Naive thymus-derived CD4-positive, alpha-beta T cell (primary cell): ENCODE data around the gene KIF16B. TPM values are rescaled to one million over a fixed set of nuclear protein-coding genes. Genes with fewer than 3 reads are reported as not detected.
A peak's percentile ranks its signal among the peaks of the same experiment; 100 is the strongest.
"Not testable (repeated sequence)": the region's sequence is repeated elsewhere in the genome, so short reads cannot be mapped to it uniquely, and the experiment has no call there.

Experiments used
- ATAC-seq: fragments of 150-1000 bp; cut with Tn5 transposase; 2 replicates; pipeline ENCODE4 v1.10.0; 2021; ENCODE audit warnings: mild to moderate bottlenecking, moderate library complexity
- CTCF ChIA-PET: fragments of 350-600 bp; sonication (Branson Sonifier 250); formaldehyde crosslinking; loops from one replicate; lab custom pipeline; 2021; ENCODE audit warnings: antibody characterized with exemption; lab: Charles Lee
- POLR2A ChIA-PET: fragments of 350-600 bp; sonication (Branson Sonifier 250); formaldehyde crosslinking; loops from one replicate; lab custom pipeline; 2021; ENCODE audit warnings: antibody characterized with exemption, inconsistent platforms; lab: Charles Lee
- DNase-seq, 9 donors: peaks; one replicate each; pipeline versions ENCODE4 v3.0.0 to v3.0.0-alpha.2; 2020 to 2022; ENCODE audit warnings: mixed read lengths in 1 of 9
- H3K27ac ChIP-seq: one replicate; pipeline ENCODE4 v1.7.0; 2013; ENCODE audit warnings: mild to moderate bottlenecking, low read depth, low read length, moderate library complexity
- H3K27me3 ChIP-seq, 2 donors: one replicate each; pipeline ENCODE4 v1.7.0; 2013; ENCODE audit warnings: low read length in 2 of 2, mild to moderate bottlenecking in 2 of 2, moderate library complexity in 2 of 2; ENCODE audit not compliant: control insufficient read depth in 2 of 2, insufficient read depth in 2 of 2
- H3K36me3 ChIP-seq, 3 experiments: 1 replicate in 2 of 3; 2 replicates in 1 of 3; pipeline ENCODE4 v1.7.0; 2013; ENCODE audit warnings: low read length in 3 of 3, mild to moderate bottlenecking in 3 of 3, moderate library complexity in 1 of 3; ENCODE audit not compliant: insufficient read depth in 3 of 3, control insufficient read depth in 2 of 3
- H3K4me1 ChIP-seq, 2 donors: one replicate each; pipeline ENCODE4 v1.7.0; 2013; ENCODE audit warnings: low read length in 2 of 2, mild to moderate bottlenecking in 2 of 2, moderate library complexity in 1 of 2; ENCODE audit not compliant: control insufficient read depth in 2 of 2, insufficient read depth in 2 of 2
- H3K4me3 ChIP-seq: 2 replicates; pipeline ENCODE4 v1.7.0; 2013; ENCODE audit warnings: mild to moderate bottlenecking, low read length
- H3K9me3 ChIP-seq, 3 experiments: 1 replicate in 2 of 3; 2 replicates in 1 of 3; pipeline ENCODE4 v1.7.0; 2013; ENCODE audit warnings: low read length in 3 of 3; ENCODE audit not compliant: control insufficient read depth in 2 of 3
- H3K27ac Mint-ChIP-seq, 9 donors: one replicate each; pipeline ENCODE4 v1.8.0; 2020 to 2022; ENCODE audit warnings: mixed read lengths in 9 of 9, mild to moderate bottlenecking in 8 of 9, moderate library complexity in 5 of 9, inconsistent platforms in 2 of 9
- H3K27me3 Mint-ChIP-seq, 5 donors: one replicate each; pipeline ENCODE4 v1.8.0; 2021 to 2022; ENCODE audit warnings: mixed read lengths in 5 of 5, mild to moderate bottlenecking in 1 of 5
- H3K36me3 Mint-ChIP-seq, 5 donors: one replicate each; pipeline ENCODE4 v1.8.0; 2020 to 2022; ENCODE audit warnings: mixed read lengths in 5 of 5, mild to moderate bottlenecking in 3 of 5, inconsistent platforms in 1 of 5
- H3K4me1 Mint-ChIP-seq, 7 donors: one replicate each; pipeline ENCODE4 v1.8.0; 2020 to 2022; ENCODE audit warnings: mixed read lengths in 7 of 7, mild to moderate bottlenecking in 3 of 7, inconsistent platforms in 1 of 7
- H3K4me3 Mint-ChIP-seq, 10 donors: one replicate each; pipeline ENCODE4 v1.8.0; 2020 to 2022; ENCODE audit warnings: mild to moderate bottlenecking in 10 of 10, mixed read lengths in 10 of 10, moderate library complexity in 6 of 10, inconsistent platforms in 2 of 10
- H3K9me3 Mint-ChIP-seq, 11 donors: one replicate each; pipeline ENCODE4 v1.8.0; 2020 to 2022; ENCODE audit warnings: mixed read lengths in 11 of 11, mild to moderate bottlenecking in 4 of 11, inconsistent platforms in 1 of 11, moderate library complexity in 1 of 11
- intact Hi-C, 2 donors: fragments of 100-400 bp; cut with micrococcal nuclease; formaldehyde crosslinking; loops; one replicate each; pipeline ENCODE4 v1.15.1; 2023
- polyA plus RNA-seq, 2 donors: library from polyadenylated mRNA; unstranded; fragments of 300-500 nt; fragmentation: Illumina TruSeq; gene quantifications; one replicate each; pipeline ENCODE4 v1.2.3, GENCODE V29; 2021
- total RNA-seq, 6 experiments: library from RNA in 5 of 6; stranded (reverse) in 5 of 6; gene quantifications; 1 replicate in 5 of 6; 2 replicates in 1 of 6; pipeline ENCODE4 v1.2.3 and lab custom pipeline; 2021 to 2026

KIF16B gene
- total and polyA plus RNA-seq, 7 experiments from 2014 or later = 6.0 to 13.7 (median 10.3) TPM

DNA sequence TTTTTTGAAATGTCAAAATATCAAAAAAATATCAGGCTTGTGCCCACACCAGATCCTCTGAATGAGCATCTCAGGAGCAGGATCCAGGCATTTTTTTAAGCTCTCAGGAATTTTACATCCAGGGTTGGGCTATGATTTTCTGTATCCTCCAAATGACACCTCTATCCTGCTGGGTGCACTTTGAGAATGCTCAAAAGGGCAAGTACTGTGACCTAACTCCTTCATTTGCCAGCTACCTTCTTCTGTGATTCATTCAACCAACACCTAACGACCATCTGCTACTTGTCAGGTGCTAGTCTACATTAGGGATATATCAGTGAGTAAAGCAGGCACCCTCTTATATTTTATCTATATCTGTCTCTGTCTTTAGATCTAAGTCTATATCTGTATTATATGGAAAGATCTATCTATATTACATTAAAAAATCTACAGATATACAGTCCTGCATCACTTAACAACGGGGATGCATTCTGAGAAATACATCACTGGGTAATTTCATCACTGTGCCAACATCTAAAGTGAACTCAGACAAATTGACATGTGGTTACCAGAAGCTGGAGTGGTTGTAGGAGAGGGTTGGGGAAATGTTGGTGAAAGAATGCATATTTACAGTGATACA lies 131.6 kb downstream of the KIF16B start:
- Histone ChIP-seq H3K27ac (no peak overlapping the region), H3K4me3 (no peak overlapping the region), H3K9me3 (no peaks in the 10 kb centered on the region), H3K4me1 (no peaks in the 10 kb centered on the region), H3K36me3 (no peaks in the 10 kb centered on the region), H3K27me3 (no peaks in the 10 kb centered on the region)
- H3K27me3 Mint-ChIP-seq = no peaks in the 10 kb centered on the region
- H3K4me1 Mint-ChIP-seq = peaks cover 4 to 32% (median 21%) of the 10 kb centered on the region in 7 donors
- peaks cover 8 to 62% (median 35%) of the 10 kb centered on the region in 5 donors for H3K36me3 Mint-ChIP-seq
- H3K27ac Mint-ChIP-seq = no peak overlapping the region
- DNase-seq = no peak
- CTCF ChIA-PET = no interaction called here
- H3K4me3 Mint-ChIP-seq = peak overlapping the region in 1 of 10 donors; percentile 30
- peaks cover 0 to 27% (median 11%) of the 10 kb centered on the region in 11 donors for H3K9me3 Mint-ChIP-seq
- no peak for ATAC-seq
- intact Hi-C loops = no loop called here
- POLR2A ChIA-PET = no interaction called here

GRCh38 chr20:16440686-16441085 lies 132.6 kb downstream of the KIF16B start:
- H3K9me3 ChIP-seq = no peaks in the 10 kb centered on the region
- Mint-ChIP-seq H3K9me3 (peaks cover 0 to 27% (median 11%) of the 10 kb centered on the region in 11 donors), H3K4me1 (peaks cover 4 to 32% (median 21%) of the 10 kb centered on the region in 7 donors), H3K36me3 (peaks cover 8 to 61% (median 35%) of the 10 kb centered on the region in 5 donors), H3K27ac (no peak overlapping the region), H3K4me3 (no peak overlapping the region), H3K27me3 (no peaks in the 10 kb centered on the region)
- H3K27me3 ChIP-seq = no peaks in the 10 kb centered on the region
- H3K36me3 ChIP-seq = no peaks in the 10 kb centered on the region
- no peak for ATAC-seq
- POLR2A ChIA-PET = no interaction called here
- CTCF ChIA-PET = no interaction called here
- no peak overlapping the region for H3K4me3 ChIP-seq
- intact Hi-C loops = no loop called here
- H3K27ac ChIP-seq = no peak overlapping the region
- no peak for DNase-seq
- no peaks in the 10 kb centered on the region for H3K4me1 ChIP-seq

- intact Hi-C loops, H3K4me3 Mint-ChIP-seq, H3K27ac Mint-ChIP-seq, DNase-seq, H3K36me3 ChIP-seq, H3K27me3 ChIP-seq, H3K27ac ChIP-seq, ATAC-seq, H3K9me3 ChIP-seq, CTCF ChIA-PET, H3K4me1 ChIP-seq, H3K27me3 Mint-ChIP-seq, POLR2A ChIA-PET, H3K4me3 ChIP-seq: not testable (repeated sequence)
- H3K36me3 Mint-ChIP-seq = peaks cover 8 to 68% (median 35%) of the 10 kb centered on the region in 5 donors
- H3K4me1 Mint-ChIP-seq = peaks cover 4 to 32% (median 21%) of the 10 kb centered on the region in 7 donors
- peaks cover 0 to 27% (median 11%) of the 10 kb centered on the region in 11 donors for H3K9me3 Mint-ChIP-seq
Measured at GRCh38 chr20:16439540-16439939, 133.7 kb downstream of the KIF16B start.

- intact Hi-C loops = no loop called here
- ATAC-seq (no peak), DNase-seq (no peak)
- no peaks in the 10 kb centered on the region for H3K4me1 ChIP-seq
- Mint-ChIP-seq H3K4me1 (peaks cover 4 to 32% (median 21%) of the 10 kb centered on the region in 7 donors), H3K36me3 (peaks cover 8 to 70% (median 31%) of the 10 kb centered on the region in 5 donors), H3K9me3 (peaks cover 0 to 27% (median 11%) of the 10 kb centered on the region in 11 donors), H3K27me3 (no peaks in the 10 kb centered on the region), H3K27ac (no peak overlapping the region), H3K4me3 (no peak overlapping the region)
- CTCF ChIA-PET = no interaction called here
- H3K36me3 ChIP-seq = no peaks in the 10 kb centered on the region
- no peak overlapping the region for H3K27ac ChIP-seq
- POLR2A ChIA-PET = no interaction called here
- no peak overlapping the region for H3K4me3 ChIP-seq
- H3K27me3 ChIP-seq = no peaks in the 10 kb centered on the region
- H3K9me3 ChIP-seq = no peaks in the 10 kb centered on the region
Measured at GRCh38 chr20:16438100-16438499, 135.1 kb downstream of the KIF16B start.

- DNase-seq (no peak), ATAC-seq (no peak)
- Histone ChIP-seq H3K36me3 (no peaks in the 10 kb centered on the region), H3K4me1 (no peaks in the 10 kb centered on the region), H3K4me3 (no peak overlapping the region), H3K27me3 (no peaks in the 10 kb centered on the region), H3K9me3 (no peaks in the 10 kb centered on the region), H3K27ac (no peak overlapping the region)
- Mint-ChIP-seq H3K9me3 (peaks cover 0 to 27% (median 11%) of the 10 kb centered on the region in 11 donors), H3K27ac (no peak overlapping the region), H3K36me3 (peaks cover 6 to 66% (median 31%) of the 10 kb centered on the region in 5 donors), H3K27me3 (no peaks in the 10 kb centered on the region), H3K4me1 (peaks cover 4 to 29% (median 21%) of the 10 kb centered on the region in 7 donors), H3K4me3 (no peak overlapping the region)
- CTCF ChIA-PET = no interaction called here
- POLR2A ChIA-PET = no interaction called here
- intact Hi-C loops = no loop called here
Measured at GRCh38 chr20:16437387-16437996, 135.8 kb downstream of the KIF16B start.

DNA sequence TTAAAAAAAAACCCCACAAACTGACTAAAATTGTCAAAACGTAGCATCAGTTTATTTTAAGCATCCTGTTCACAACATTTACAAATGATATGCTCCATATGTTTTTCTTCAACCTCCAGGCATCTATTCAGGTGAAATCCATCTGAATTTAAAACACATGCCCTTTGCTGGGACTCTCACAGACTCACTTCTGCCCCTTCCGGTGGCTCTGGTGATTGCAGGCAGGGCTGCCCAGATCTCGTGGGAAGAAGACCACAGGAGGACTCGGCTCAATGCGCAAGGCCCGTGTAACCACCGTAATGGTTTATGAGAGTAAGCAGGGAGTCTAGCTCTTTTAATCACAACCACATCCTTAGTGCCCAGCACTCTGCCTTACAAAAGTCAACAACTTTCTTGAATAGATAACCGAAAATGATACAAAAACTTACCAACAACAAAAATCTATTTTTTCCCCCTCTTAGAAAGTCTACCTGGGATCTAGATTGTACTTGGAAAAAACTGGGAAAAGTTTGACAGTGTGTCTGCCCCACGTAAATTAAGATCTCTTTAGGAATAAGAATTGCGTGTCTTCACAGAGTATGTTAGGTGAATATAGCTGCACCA lies 139.1 kb downstream of the KIF16B start:
- intact Hi-C loops = no loop called here
- H3K4me3 ChIP-seq = no peak overlapping the region
- H3K27ac Mint-ChIP-seq = no peak overlapping the region
- H3K4me1 Mint-ChIP-seq = peaks cover 0 to 10% (median 0%) of the 10 kb centered on the region in 7 donors
- no peak overlapping the region for H3K4me3 Mint-ChIP-seq
- no peaks in the 10 kb centered on the region for H3K27me3 Mint-ChIP-seq
- H3K36me3 Mint-ChIP-seq = peaks cover 4 to 62% (median 39%) of the 10 kb centered on the region in 5 donors
- H3K36me3 ChIP-seq = no peaks in the 10 kb centered on the region
- ChIA-PET POLR2A (no interaction called here), CTCF (no interaction called here)
- H3K9me3 ChIP-seq = no peaks in the 10 kb centered on the region
- H3K9me3 Mint-ChIP-seq = peaks cover 0 to 7% (median 4%) of the 10 kb centered on the region in 11 donors
- no peaks in the 10 kb centered on the region for H3K4me1 ChIP-seq
- ATAC-seq (no peak), DNase-seq (peak in 6 of 9 donors; percentile 2 to 32 (median 12))
- no peaks in the 10 kb centered on the region for H3K27me3 ChIP-seq
- no peak overlapping the region for H3K27ac ChIP-seq
